A673 (cell line): ENCODE data around the gene TBX5. TPM values are rescaled to one million over a fixed set of nuclear protein-coding genes. Genes with fewer than 3 reads are reported as not detected.

ENCODE experiments used
- BruUV-seq: library from RNA; stranded (reverse); fragments of 400-500 nt; replicated peaks from 2 replicates; lab custom pipeline; 2021; lab: Mats Ljungman, UMichigan
- CTCF ChIA-PET: fragments of 300-600 bp; sonication (Branson Sonifier 250); formaldehyde crosslinking; loops from one replicate; lab custom pipeline; 2022; ENCODE audit warnings: antibody characterized with exemption; lab: Charles Lee
- POLR2A ChIA-PET: fragments of 300-600 bp; sonication (Branson Sonifier 250); formaldehyde crosslinking; loops from one replicate; lab custom pipeline; 2022; ENCODE audit warnings: antibody characterized with exemption; ENCODE audit not compliant: low non-redundant PET; lab: Charles Lee
- DNase-seq: peaks from one replicate; pipeline ENCODE4 v3.0.0-alpha.2; 2015; ENCODE audit warnings: low spot score
- H3K27ac ChIP-seq: fragments of 200-600 bp; sonication (generic); 2 replicates; pipeline ENCODE4 v1.5.1; 2016; ENCODE audit warnings: mixed run types, low read depth, mild to moderate bottlenecking, mixed read lengths, antibody characterized with exemption, low read length; ENCODE audit not compliant: poor library complexity, severe bottlenecking
- H3K27me3 ChIP-seq: fragments of 200-600 bp; sonication (generic); replicated peaks from 2 replicates; pipeline ENCODE4 v1.6.1; 2017; ENCODE audit warnings: mixed run types, low read depth, mild to moderate bottlenecking, mixed read lengths, antibody characterized with exemption, low read length; ENCODE audit not compliant: insufficient read depth, poor library complexity
- H3K36me3 ChIP-seq: fragments of 200-600 bp; sonication (generic); 2 replicates; pipeline ENCODE4 v1.6.1; 2016; ENCODE audit warnings: mixed run types, mild to moderate bottlenecking, mixed read lengths, antibody characterized with exemption, low read length; ENCODE audit not compliant: insufficient read depth, poor library complexity, severe bottlenecking
- H3K4me1 ChIP-seq: fragments of 200-600 bp; sonication (generic); 2 replicates; pipeline ENCODE4 v1.6.1; 2017; ENCODE audit warnings: mixed run types, mild to moderate bottlenecking, mixed read lengths, antibody characterized with exemption, low read length; ENCODE audit not compliant: insufficient read depth, poor library complexity, severe bottlenecking
- H3K4me3 ChIP-seq: fragments of 200-600 bp; sonication (generic); 2 replicates; pipeline ENCODE4 v1.5.1; 2016; ENCODE audit warnings: low read depth, mixed run types, mild to moderate bottlenecking, mixed read lengths, low read length; ENCODE audit not compliant: poor library complexity, severe bottlenecking
- H3K9me3 ChIP-seq: fragments of 200-600 bp; sonication (generic); 2 replicates; pipeline ENCODE4 v1.6.1; 2016; ENCODE audit warnings: mixed run types, low read depth, mild to moderate bottlenecking, mixed read lengths, antibody characterized with exemption, low read length; ENCODE audit not compliant: poor library complexity, severe bottlenecking
- EZH2 ChIP-seq: fragments of 200-600 bp; sonication (generic); IDR thresholded peaks from 2 replicates; pipeline ENCODE4 v1.6.1; 2017; ENCODE audit warnings: borderline replicate concordance, low read depth, mild to moderate bottlenecking, mixed read lengths, antibody characterized with exemption, low read length; ENCODE audit not compliant: poor library complexity, severe bottlenecking
- intact Hi-C: fragments of 100-400 bp; cut with micrococcal nuclease; formaldehyde crosslinking; loops from one replicate; pipeline ENCODE4 v1.10.0; 2022; ENCODE audit not compliant: unreplicated experiment
- total RNA-seq: library from RNA; stranded (reverse); gene quantifications from 2 replicates; pipeline ENCODE4 v1.2.3, GENCODE V29; 2021
- TF ChIP-seq, protein P1 (sequence below): fragments of 300-800, 200-600 bp; sonication (generic); conservative IDR thresholded peaks from 2 replicates; pipeline ENCODE4 v1.5.1; 2017; ENCODE audit warnings: low read depth, mild to moderate bottlenecking, antibody characterized with exemption, low read length, moderate library complexity, mixed read lengths

TBX5 gene
- total RNA-seq, 1 experiment from 2014 or later: 2.1 TPM

DNA sequence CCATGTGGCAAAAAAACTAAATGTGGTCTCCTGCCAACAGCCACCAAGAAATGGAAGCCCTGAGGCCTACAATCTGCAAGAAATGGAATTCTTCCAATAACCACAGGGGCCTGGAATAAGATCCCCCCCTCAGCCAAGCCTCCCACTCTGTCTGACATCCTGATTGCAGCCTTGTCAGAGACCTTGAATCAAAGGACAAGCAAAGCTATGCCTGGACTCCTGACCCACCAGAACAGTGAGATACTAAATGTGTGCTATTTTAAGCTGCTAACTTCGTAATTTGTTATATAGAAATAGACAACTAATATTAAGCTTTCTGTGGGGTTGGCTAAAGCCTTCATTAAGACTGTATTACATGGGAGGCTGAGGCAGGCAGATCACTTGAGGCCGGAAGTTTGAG is 77.7 kb downstream of the TBX5 start:
- H3K4me3 ChIP-seq: no peak overlapping the region
- intact Hi-C loops: no loop called here
- TF ChIP-seq EZH2: no peak
- TF ChIP-seq, protein P1, sequence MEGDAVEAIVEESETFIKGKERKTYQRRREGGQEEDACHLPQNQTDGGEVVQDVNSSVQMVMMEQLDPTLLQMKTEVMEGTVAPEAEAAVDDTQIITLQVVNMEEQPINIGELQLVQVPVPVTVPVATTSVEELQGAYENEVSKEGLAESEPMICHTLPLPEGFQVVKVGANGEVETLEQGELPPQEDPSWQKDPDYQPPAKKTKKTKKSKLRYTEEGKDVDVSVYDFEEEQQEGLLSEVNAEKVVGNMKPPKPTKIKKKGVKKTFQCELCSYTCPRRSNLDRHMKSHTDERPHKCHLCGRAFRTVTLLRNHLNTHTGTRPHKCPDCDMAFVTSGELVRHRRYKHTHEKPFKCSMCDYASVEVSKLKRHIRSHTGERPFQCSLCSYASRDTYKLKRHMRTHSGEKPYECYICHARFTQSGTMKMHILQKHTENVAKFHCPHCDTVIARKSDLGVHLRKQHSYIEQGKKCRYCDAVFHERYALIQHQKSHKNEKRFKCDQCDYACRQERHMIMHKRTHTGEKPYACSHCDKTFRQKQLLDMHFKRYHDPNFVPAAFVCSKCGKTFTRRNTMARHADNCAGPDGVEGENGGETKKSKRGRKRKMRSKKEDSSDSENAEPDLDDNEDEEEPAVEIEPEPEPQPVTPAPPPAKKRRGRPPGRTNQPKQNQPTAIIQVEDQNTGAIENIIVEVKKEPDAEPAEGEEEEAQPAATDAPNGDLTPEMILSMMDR: no peak
- no peak for DNase-seq
- H3K27me3 ChIP-seq: no peaks in the 10 kb centered on the region
- H3K36me3 ChIP-seq: no peaks in the 10 kb centered on the region
- no peaks in the 10 kb centered on the region for H3K9me3 ChIP-seq
- H3K27ac ChIP-seq: no peak overlapping the region
- no TSS peak for BruUV-seq
- POLR2A ChIA-PET: no interaction called here
- CTCF ChIA-PET: no interaction called here
- H3K4me1 ChIP-seq: no peaks in the 10 kb centered on the region

- H3K4me1 ChIP-seq: no peaks in the 10 kb centered on the region
- no peak for TF ChIP-seq EZH2
- TF ChIP-seq, protein P1: no peak
- intact Hi-C loops: no loop called here
- BruUV-seq: no TSS peak
- POLR2A ChIA-PET: no interaction called here
- H3K9me3 ChIP-seq: no peaks in the 10 kb centered on the region
- no peak for DNase-seq
- no peak overlapping the region for H3K4me3 ChIP-seq
- CTCF ChIA-PET: no interaction called here
- no peaks in the 10 kb centered on the region for H3K36me3 ChIP-seq
- no peak overlapping the region for H3K27ac ChIP-seq
- no peaks in the 10 kb centered on the region for H3K27me3 ChIP-seq
Measured at GRCh38 chr12:114327765-114328164, 78.2 kb downstream of the TBX5 start.

- CTCF ChIA-PET: no interaction called here
- no TSS peak for BruUV-seq
- Histone ChIP-seq H3K36me3 (no peaks in the 10 kb centered on the region), H3K27ac (no peak overlapping the region), H3K4me1 (no peaks in the 10 kb centered on the region), H3K9me3 (no peaks in the 10 kb centered on the region), H3K27me3 (no peaks in the 10 kb centered on the region), H3K4me3 (no peak overlapping the region)
- intact Hi-C loops: no loop called here
- DNase-seq: no peak
- POLR2A ChIA-PET: no interaction called here
- TF ChIP-seq EZH2: no peak
- TF ChIP-seq, protein P1: no peak
Measured at GRCh38 chr12:114321524-114321923, 84.4 kb downstream of the TBX5 start.
